GM19035 (cell line): ENCODE data around the gene ZDBF2.
"Not testable (repeated sequence)": the region's sequence is repeated elsewhere in the genome, so short reads cannot be mapped to it uniquely, and the experiment has no call there.

Source experiments
- ATAC-seq: cut with Tn5 transposase; IDR thresholded peaks from one replicate; pipeline ENCODE4 v1.9.1; 2021; ENCODE audit not compliant: unreplicated experiment

ZDBF2 gene

DNA sequence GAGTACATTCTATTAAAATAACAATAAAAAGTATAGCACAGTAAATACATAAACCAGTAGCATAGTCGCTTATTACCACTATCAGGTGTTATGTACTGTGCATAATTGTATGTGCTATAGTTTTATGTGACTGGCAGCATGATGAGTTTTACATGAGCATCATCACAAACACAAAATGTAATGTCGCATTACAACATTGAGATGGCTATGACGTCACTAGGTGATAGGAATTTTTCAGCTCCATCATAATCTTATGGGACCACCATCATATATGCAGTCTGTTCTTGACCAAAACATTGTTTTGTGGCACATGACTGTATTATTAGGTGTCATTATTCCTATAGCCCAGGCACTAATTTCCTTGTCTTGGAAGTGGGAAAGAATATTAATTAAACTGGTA lies 48.6 kb downstream of the ZDBF2 start:
- no peak for ATAC-seq

- ATAC-seq, result no peak
Observed at GRCh38 chr2:206323486-206323885, 49.0 kb downstream of the ZDBF2 start.

DNA sequence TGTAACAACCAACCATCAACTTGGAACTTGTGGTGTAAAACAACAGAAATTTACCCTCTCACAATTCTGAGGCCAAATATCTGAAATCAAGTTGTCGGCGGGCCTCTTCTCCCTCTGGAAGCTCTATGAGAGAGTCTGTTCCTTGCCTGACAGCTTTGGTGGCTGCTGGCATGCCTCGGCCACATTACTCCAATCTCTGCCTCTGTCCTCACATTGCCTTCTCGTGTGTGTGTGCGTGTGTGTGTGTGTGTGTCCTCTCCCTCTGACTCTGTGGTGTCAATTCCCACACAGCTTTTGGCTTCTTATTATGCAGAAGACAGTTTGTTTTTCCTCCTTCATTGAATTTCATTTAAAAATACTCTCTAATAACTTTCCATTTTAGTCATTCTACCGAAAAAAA lies 50.4 kb downstream of the ZDBF2 start:
- ATAC-seq, result no peak

DNA sequence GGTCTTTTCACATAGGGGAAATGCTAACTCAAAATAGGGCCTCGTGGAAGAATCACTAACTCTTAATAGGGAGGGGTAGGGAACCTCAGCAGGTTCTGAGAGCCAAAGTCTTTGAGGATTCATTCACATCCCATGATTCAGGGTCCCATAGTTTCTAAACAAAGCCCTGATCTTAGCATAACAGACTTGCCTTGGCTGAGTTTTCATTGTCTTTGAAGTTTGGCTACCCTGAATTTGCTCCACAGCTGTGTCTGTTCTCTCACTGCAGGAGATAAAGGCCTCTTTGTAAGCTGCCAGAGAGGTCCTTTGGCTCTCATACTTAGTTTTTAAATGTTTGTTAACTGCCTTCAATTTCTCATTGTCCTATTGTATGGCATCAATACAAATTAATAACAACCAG lies 54.5 kb downstream of the ZDBF2 start:
- ATAC-seq, result no peak

DNA sequence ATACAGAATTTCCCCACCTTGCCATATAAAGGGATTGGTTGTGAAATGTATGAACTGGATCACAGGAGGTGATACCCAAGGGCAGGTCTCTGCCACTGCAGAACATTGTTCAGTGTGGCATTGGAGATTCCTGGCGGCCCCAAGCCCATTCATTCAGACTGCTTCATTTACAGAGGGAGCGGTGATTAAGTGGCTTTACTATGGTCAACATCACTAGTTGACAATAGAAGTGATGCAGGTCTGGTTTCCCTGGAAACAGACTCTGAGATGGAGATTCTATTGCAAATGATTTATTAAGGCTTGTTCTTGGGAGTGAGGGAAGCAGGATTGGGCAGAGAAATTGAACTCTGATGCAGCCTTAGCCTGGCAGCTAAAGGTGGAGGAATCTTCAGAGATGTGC lies 62.4 kb downstream of the ZDBF2 start:
- ATAC-seq, result no peak

DNA sequence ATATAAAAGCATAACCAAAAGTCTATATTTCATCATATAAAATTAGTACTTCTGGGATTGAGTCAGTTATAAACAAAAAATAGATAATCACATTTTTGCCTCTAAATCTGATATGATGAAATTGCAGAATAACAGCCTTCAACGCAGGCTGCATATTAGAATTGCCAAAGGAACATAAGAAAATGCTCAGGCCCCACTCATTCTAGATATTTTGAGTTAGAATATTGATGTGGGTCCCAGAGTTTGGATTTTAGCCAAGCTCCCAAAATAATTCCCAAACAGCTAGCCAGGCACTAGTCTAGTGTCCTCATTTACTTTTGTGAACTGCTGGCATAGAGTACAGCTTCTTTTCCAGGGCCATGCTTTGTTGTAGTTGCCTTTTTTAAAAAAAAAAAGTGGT lies 63.5 kb downstream of the ZDBF2 start:
- ATAC-seq, result no peak

DNA sequence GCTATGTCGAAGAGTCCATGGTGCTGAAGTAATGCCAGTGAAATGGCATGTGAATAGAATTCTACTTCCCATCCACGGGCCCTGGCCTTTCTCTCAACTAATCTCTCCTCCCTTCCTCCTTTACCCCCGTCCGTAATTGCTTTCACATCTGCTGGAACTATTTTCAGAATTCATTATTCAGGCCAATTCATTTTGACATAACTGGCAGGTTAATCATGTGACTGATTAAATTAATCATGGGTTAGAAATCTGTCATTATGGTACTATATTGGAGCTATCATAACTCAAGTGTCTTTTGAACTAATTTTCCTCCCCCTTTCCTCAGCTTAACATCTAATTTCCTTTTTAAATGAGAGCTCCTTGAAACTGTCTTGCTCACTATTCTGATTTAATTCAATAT lies 66.9 kb downstream of the ZDBF2 start:
- no peak for ATAC-seq

- no peak for ATAC-seq
Observed at GRCh38 chr2:206343144-206343543, 68.7 kb downstream of the ZDBF2 start.

DNA sequence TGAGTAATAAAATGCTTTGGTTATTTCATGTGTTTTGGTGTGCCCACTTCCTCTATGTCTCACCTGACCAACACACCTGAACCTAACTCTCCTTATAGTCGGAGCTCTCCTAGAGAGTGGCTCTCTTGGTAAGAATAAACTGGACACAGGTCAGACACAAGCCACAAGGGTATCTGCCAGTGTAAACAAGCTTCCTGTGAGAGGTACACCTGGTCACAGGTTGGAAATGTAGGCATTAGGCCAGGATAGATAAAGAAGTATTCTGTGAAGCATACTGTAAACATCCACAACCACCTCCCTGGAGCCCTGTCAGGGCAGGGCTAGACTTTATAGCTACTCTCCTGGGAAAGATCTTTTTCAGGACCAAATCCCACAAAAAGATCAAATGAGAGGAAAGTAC lies 69.4 kb downstream of the ZDBF2 start:
- no peak for ATAC-seq

GRCh38 chr2:206345606-206346005 lies 71.1 kb downstream of the ZDBF2 start:
- ATAC-seq, result no peak

GRCh38 chr2:206349375-206349774 lies 74.9 kb downstream of the ZDBF2 start:
- ATAC-seq, result no peak

- no peak for ATAC-seq
Observed at GRCh38 chr2:206352571-206352970, 78.1 kb downstream of the ZDBF2 start.

GRCh38 chr2:206353685-206354084 lies 79.2 kb downstream of the ZDBF2 start:
- ATAC-seq, result peak; percentile 60

DNA sequence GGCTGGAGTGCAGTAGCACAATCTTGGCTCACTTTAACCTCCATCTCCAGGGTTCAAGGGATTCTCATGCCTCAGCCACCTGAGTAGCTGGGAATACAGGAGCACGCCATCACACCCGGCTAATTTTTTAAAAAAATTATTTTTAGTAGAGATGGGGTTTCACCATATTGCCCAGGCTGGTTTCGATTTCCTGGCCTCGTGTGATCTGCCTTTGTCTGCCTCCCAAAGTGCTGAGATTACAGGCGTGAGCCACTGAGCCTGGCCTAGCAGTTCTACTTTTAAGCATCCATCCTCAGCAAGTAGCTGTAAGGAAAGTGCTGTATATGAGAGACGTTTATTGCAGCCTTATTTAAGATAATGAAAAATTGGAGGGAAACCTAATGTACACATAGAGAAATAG lies 79.7 kb downstream of the ZDBF2 start:
- ATAC-seq, result no peak

DNA sequence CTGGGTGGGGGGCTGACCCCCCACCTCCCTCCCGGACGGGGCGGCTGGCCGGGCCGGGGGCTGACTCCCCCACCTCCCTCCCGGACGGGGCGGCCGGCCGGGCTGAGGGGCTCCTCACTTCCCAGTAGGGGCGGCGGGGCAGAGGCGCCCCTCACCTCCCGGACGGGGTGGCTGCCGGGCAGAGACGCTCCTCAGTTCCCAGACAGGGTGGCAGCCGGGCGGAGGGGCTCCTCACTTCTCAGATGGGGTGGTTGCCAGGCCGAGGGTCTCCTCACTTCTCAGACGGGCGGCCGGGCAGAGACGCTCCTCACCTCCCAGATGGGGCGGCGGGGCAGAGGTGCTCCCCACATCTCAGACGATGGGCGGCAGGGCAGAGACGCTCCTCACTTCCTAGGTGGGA lies 82.4 kb downstream of the ZDBF2 start:
- ATAC-seq, result not testable (repeated sequence)

GRCh38 chr2:206360840-206361239 lies 86.4 kb downstream of the ZDBF2 start:
- not testable (repeated sequence) for ATAC-seq

DNA sequence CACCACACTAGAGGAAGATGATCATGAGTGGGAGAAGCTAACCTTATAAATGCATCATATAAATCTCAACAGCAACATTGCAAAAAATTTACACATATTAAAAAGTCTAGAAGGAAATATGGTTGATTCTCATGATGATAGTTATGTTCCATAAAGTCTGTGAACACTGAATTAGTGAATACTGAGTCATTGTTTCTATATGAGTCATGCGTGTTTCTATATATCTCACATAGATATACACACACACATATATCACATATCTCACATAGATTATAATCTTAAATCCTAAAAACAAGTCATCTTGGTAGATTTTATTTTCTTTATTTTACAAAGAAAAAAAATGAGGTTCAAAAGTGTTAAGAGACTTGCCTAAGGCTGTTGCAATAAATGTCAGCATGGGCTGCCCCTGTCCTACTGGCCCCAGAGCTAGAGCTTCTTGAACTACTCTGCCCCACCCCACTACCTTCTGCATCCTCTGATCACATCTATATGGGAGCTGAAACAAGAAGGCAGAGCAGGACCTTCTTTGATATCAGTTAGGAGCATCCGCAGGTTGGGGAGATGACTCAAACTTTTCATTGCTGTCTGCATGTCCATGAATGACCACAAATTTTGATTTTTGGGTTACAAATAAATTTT lies 87.1 kb downstream of the ZDBF2 start:
- peak; percentile 91 for ATAC-seq
